GM12878 (cell line): ENCODE results near the gene EIF4E2. TPM values are rescaled to one million over a fixed set of nuclear protein-coding genes. Genes with fewer than 3 reads are reported as not detected.

ENCODE experiments used
- ATAC-seq: fragments of 200-7000 bp; cut with Tn5 transposase; 3 replicates; pipeline ENCODE4 v1.9.1; 2020; ENCODE audit warnings: mild to moderate bottlenecking, moderate library complexity
- BruUV-seq: library from RNA; stranded (reverse); fragments of 400-500 nt; replicated peaks from 2 replicates; lab custom pipeline; 2021; lab: Mats Ljungman, UMichigan
- CTCF ChIA-PET: fragments of 300-600 bp; sonication (Branson Sonifier 250); formaldehyde crosslinking; extraction: SDS; loops from one replicate; lab custom pipeline; 2021; ENCODE audit warnings: inconsistent platforms; lab: Yijun Ruan, JAX
- POLR2A ChIA-PET: fragments of 350-600 bp; formaldehyde crosslinking; extraction: SDS; loops from one replicate; lab custom pipeline; 2021; ENCODE audit warnings: inconsistent platforms; lab: Charles Lee
- RAD21 ChIA-PET: fragments of 300-600 bp; sonication (Branson Sonifier 250); formaldehyde crosslinking; loops from one replicate; lab custom pipeline; 2023; ENCODE audit warnings: antibody characterized with exemption; ENCODE audit not compliant: unreplicated experiment; lab: Charles Lee
- SMC1A ChIA-PET: fragments of 300-600 bp; sonication (Branson Sonifier 250); formaldehyde crosslinking; loops from one replicate; lab custom pipeline; 2023; ENCODE audit not compliant: unreplicated experiment, uncharacterized antibody; lab: Charles Lee
- DNase-seq: peaks from one replicate; pipeline ENCODE4 v3.0.0-alpha.2; 2011; ENCODE audit warnings: low read depth, low spot score
- FAIRE-seq: peaks from 3 replicates; lab custom pipeline; 2011; peaks lifted over from hg19 to GRCh38; lab: Jason Lieb, UNC
- H2AFZ ChIP-seq: 2 replicates; pipeline ENCODE4 v1.6.0; 2011; ENCODE audit warnings: low read depth, low read length, control low read depth; ENCODE audit not compliant: control insufficient read depth
- H3K27ac ChIP-seq: 2 replicates; pipeline ENCODE4 v1.5.1; 2011; ENCODE audit warnings: control low read depth; ENCODE audit not compliant: control insufficient read depth, insufficient read depth
- H3K27me3 ChIP-seq, 2 experiments: replicated peaks in 1 of 2; 2 replicates each; pipeline versions ENCODE4 v1.6.0 to v1.6.1; 2011; ENCODE audit warnings: low read length in 1 of 2; ENCODE audit not compliant: control insufficient read depth in 2 of 2, insufficient read depth in 2 of 2
- H3K36me3 ChIP-seq, 2 experiments: 2 replicates each; pipeline ENCODE4 v1.5.1; 2011; ENCODE audit warnings: low read length in 1 of 2; ENCODE audit not compliant: control insufficient read depth in 2 of 2, insufficient read depth in 2 of 2
- H3K4me1 ChIP-seq: 2 replicates; pipeline ENCODE4 v1.6.1; 2011; ENCODE audit warnings: mild to moderate bottlenecking, low read length, moderate library complexity, mixed read lengths; ENCODE audit not compliant: control insufficient read depth, insufficient read depth
- H3K4me2 ChIP-seq: 2 replicates; pipeline ENCODE4 v1.6.0; 2011; ENCODE audit warnings: control low read depth; ENCODE audit not compliant: control insufficient read depth, insufficient read depth
- H3K4me3 ChIP-seq: fragments of 200-600 bp; sonication (generic); 2 replicates; pipeline ENCODE4 v1.5.1; 2016
- H3K79me2 ChIP-seq: 2 replicates; pipeline ENCODE4 v1.6.0; 2011; ENCODE audit warnings: low read length; ENCODE audit not compliant: control insufficient read depth, insufficient read depth
- H3K9ac ChIP-seq: 2 replicates; pipeline ENCODE4 v1.8.0; 2011; ENCODE audit warnings: low read length, control low read depth, mixed read lengths; ENCODE audit not compliant: control insufficient read depth, insufficient read depth
- H3K9me3 ChIP-seq: replicated peaks from 3 replicates; pipeline ENCODE4 v1.5.1; 2011; ENCODE audit warnings: mild to moderate bottlenecking, low read length; ENCODE audit not compliant: control insufficient read depth, insufficient read depth
- H4K20me1 ChIP-seq: 2 replicates; pipeline ENCODE4 v1.6.0; 2011; ENCODE audit not compliant: control insufficient read depth, insufficient read depth
- ASH2L ChIP-seq: fragments of 300-600, 200-600 bp; sonication (generic); IDR thresholded peaks from 2 replicates; pipeline ENCODE4 v1.6.1; 2017; ENCODE audit warnings: low read depth, mild to moderate bottlenecking, borderline replicate concordance
- ATF7 ChIP-seq: fragments of 450-650 bp; IDR thresholded peaks from 2 replicates; pipeline ENCODE4 v1.6.1; 2016; ENCODE audit warnings: low read depth, mild to moderate bottlenecking
- CBFB ChIP-seq: IDR thresholded peaks from 2 replicates; pipeline ENCODE4 v1.6.1; 2016; ENCODE audit warnings: antibody characterized with exemption, low read depth
- CEBPB ChIP-seq, 2 experiments: fragments of 150-350 bp in 1 of 2; IDR thresholded peaks; 2 replicates each; pipeline ENCODE4 v1.6.1; 2012 to 2014; ENCODE audit warnings: low read depth in 2 of 2, low read length in 2 of 2, borderline replicate concordance in 1 of 2, inconsistent platforms in 1 of 2
- E4F1 ChIP-seq: fragments of 450-650 bp; IDR thresholded peaks from 2 replicates; pipeline ENCODE4 v1.6.1; 2018; ENCODE audit warnings: borderline replicate concordance, mild to moderate bottlenecking; ENCODE audit not compliant: partially characterized antibody
- EED ChIP-seq: sonication (generic); IDR thresholded peaks from 2 replicates; pipeline ENCODE4 v1.6.1; 2016; ENCODE audit warnings: antibody characterized with exemption, low read depth
- IRF4 ChIP-seq: IDR thresholded peaks from 2 replicates; pipeline ENCODE4 v1.6.1; 2011; ENCODE audit warnings: low read depth, low read length
- JUNB ChIP-seq: IDR thresholded peaks from 2 replicates; pipeline ENCODE4 v1.6.1; 2016; ENCODE audit warnings: antibody characterized with exemption, mild to moderate bottlenecking
- KDM1A ChIP-seq: fragments of 200-600 bp; sonication (generic); IDR thresholded peaks from 2 replicates; pipeline ENCODE4 v1.6.1; 2016; ENCODE audit warnings: borderline replicate concordance
- MEF2B ChIP-seq: fragments of 450-650 bp; IDR thresholded peaks from 2 replicates; pipeline ENCODE4 v1.6.1; 2018; ENCODE audit warnings: mild to moderate bottlenecking, moderate library complexity; ENCODE audit not compliant: partially characterized antibody, poor library complexity, severe bottlenecking
- NFIC ChIP-seq: IDR thresholded peaks from 2 replicates; pipeline ENCODE4 v1.6.1; 2012; ENCODE audit warnings: low read depth, mild to moderate bottlenecking, inconsistent platforms, low read length, moderate library complexity
- POLR2A ChIP-seq: IDR thresholded peaks from 2 replicates; pipeline ENCODE4 v1.6.1; 2011; ENCODE audit warnings: low read depth, mild to moderate bottlenecking, low read length
- SMAD5 ChIP-seq: IDR thresholded peaks from 2 replicates; pipeline ENCODE4 v1.6.1; 2016; ENCODE audit warnings: antibody characterized with exemption, low read depth
- SPI1 ChIP-seq: IDR thresholded peaks from 2 replicates; pipeline ENCODE4 v1.6.1; 2011; ENCODE audit warnings: low read depth, mild to moderate bottlenecking, low read length, moderate library complexity, borderline replicate concordance; ENCODE audit not compliant: insufficient read depth
- YBX1 ChIP-seq: fragments of 450-650 bp; IDR thresholded peaks from 2 replicates; pipeline ENCODE4 v1.6.1; 2016; ENCODE audit warnings: antibody characterized with exemption
- ZNF207 ChIP-seq: fragments of 450-650 bp; IDR thresholded peaks from 2 replicates; pipeline ENCODE4 v1.6.1; 2014; ENCODE audit warnings: antibody characterized with exemption, mild to moderate bottlenecking, borderline replicate concordance
- WGBS: methylation state at CpG from one replicate; pipeline ENCODE4 v1.1.6; 2016; ENCODE audit warnings: low lambda C conversion rate; ENCODE audit not compliant: insufficient replicate concordance, insufficient coverage; ENCODE audit errors: missing lambda C conversion rate; 5-methylcytosine and 5-hydroxymethylcytosine counted together
- in situ Hi-C: fragments of 300-500 bp; cut with MboI; formaldehyde crosslinking; loops from 9 replicates; pipeline ENCODE4 v1.14.3; 2018; ENCODE audit warnings: mixed read lengths
- intact Hi-C: fragments of 100-400 bp; cut with micrococcal nuclease; formaldehyde crosslinking; loops from one replicate; pipeline ENCODE4 v1.14.2; 2022; ENCODE audit not compliant: unreplicated experiment
- polyA plus RNA-seq, 11 experiments: library from polyadenylated mRNA; depleted of rRNA in 4 of 11; unstranded in 6 of 11; stranded (reverse) in 5 of 11; fragments of >200 nt; fragmentation: Nextera tagmentation in 4 of 11; fragmentation: Illumina TruSeq in 1 of 11; extraction: Ambion mirVana in 4 of 11; extraction: Trizol in 1 of 11; gene quantifications; 1 replicate in 1 of 11; 2 replicates in 10 of 11; pipeline versions ENCODE4 v1.2.1 to v1.2.3, GENCODE V29; 2011 to 2016; ENCODE audit warnings: inconsistent platforms in 2 of 11, missing spikeins in 2 of 11, low read depth in 1 of 11
- total RNA-seq, 4 experiments: library from RNA; depleted of rRNA in 3 of 4; stranded (reverse); fragments of >200 nt in 3 of 4; fragmentation: Illumina TruSeq in 1 of 4; extraction: Trizol in 1 of 4; gene quantifications; 2 replicates each; pipeline versions ENCODE4 v1.2.1 to v1.2.3, GENCODE V29; 2013 to 2021
- TF ChIP-seq, protein P1 (sequence below): fragments of 450-650 bp; IDR thresholded peaks from 2 replicates; pipeline ENCODE4 v1.6.1; 2017; ENCODE audit warnings: low read depth, mild to moderate bottlenecking, moderate library complexity
- TF ChIP-seq, protein P2 (sequence below): fragments of 450-650 bp; IDR thresholded peaks from 2 replicates; pipeline ENCODE4 v1.6.1; 2017; ENCODE audit warnings: mild to moderate bottlenecking, low read depth, inconsistent platforms; ENCODE audit not compliant: poor library complexity, severe bottlenecking

Gene EIF4E2
- total and polyA plus RNA-seq, 10 of the 15 experiments (the other 5 are each of a cell fraction or from before 2014, with no cell fraction given): 56.1 to 158 (median 110) TPM

DNA sequence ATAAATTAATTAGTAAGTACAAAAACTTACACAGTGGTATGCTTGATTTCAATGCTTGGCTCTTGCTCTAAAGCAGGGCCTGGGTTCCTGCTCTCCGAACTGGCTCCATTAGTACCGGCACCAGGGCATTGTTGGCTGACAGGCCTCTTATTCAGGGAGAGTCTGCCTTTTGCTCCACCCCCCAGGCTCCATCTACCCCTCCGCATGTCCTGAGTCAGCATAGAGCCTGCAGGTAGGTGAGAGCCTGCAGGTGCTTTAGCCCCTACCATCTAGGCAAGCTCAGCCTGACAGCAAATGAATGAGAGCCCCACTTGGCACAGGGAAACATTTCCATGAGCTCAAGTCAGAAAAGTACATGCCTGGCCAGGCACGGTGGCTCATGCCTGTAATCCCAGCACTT is 47.8 kb downstream of the EIF4E2 start:
- BruUV-seq: no TSS peak
- ATAC-seq: no peak
- TF ChIP-seq EED (no peak), JUNB (no peak), ATF7 (no peak), SPI1 (no peak), MEF2B (no peak), CEBPB (IDR thresholded peaks at IDR 0.05; ENCODE audit: borderline replicate concordance in 1 of 2, low read depth in 2 of 2, low read length in 2 of 2) (no peak), CBFB (no peak), SMAD5 (no peak), POLR2A (no peak), E4F1 (no peak), NFIC (no peak), IRF4 (no peak), YBX1 (no peak), ASH2L (no peak), KDM1A (no peak), ZNF207 (no peak)
- TF ChIP-seq, protein P1, sequence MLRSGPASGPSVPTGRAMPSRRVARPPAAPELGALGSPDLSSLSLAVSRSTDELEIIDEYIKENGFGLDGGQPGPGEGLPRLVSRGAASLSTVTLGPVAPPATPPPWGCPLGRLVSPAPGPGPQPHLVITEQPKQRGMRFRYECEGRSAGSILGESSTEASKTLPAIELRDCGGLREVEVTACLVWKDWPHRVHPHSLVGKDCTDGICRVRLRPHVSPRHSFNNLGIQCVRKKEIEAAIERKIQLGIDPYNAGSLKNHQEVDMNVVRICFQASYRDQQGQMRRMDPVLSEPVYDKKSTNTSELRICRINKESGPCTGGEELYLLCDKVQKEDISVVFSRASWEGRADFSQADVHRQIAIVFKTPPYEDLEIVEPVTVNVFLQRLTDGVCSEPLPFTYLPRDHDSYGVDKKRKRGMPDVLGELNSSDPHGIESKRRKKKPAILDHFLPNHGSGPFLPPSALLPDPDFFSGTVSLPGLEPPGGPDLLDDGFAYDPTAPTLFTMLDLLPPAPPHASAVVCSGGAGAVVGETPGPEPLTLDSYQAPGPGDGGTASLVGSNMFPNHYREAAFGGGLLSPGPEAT: no peak
- TF ChIP-seq, protein P2, sequence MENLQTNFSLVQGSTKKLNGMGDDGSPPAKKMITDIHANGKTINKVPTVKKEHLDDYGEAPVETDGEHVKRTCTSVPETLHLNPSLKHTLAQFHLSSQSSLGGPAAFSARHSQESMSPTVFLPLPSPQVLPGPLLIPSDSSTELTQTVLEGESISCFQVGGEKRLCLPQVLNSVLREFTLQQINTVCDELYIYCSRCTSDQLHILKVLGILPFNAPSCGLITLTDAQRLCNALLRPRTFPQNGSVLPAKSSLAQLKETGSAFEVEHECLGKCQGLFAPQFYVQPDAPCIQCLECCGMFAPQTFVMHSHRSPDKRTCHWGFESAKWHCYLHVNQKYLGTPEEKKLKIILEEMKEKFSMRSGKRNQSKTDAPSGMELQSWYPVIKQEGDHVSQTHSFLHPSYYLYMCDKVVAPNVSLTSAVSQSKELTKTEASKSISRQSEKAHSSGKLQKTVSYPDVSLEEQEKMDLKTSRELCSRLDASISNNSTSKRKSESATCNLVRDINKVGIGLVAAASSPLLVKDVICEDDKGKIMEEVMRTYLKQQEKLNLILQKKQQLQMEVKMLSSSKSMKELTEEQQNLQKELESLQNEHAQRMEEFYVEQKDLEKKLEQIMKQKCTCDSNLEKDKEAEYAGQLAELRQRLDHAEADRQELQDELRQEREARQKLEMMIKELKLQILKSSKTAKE: no peak
- TF ChIP-seq, all 136 proteins: peak for 0
- POLR2A ChIA-PET: no interaction called here
- no peaks in the 10 kb centered on the region for H3K27me3 ChIP-seq
- RAD21 ChIA-PET: no interaction called here
- in situ Hi-C loops (no loop called here), intact Hi-C loops (no loop called here)
- H3K4me2 ChIP-seq: no peak overlapping the region
- no peaks in the 10 kb centered on the region for H3K36me3 ChIP-seq
- no peak for FAIRE-seq
- H3K9me3 ChIP-seq: no peaks in the 10 kb centered on the region
- no peak for DNase-seq
- no peak overlapping the region for H2AFZ ChIP-seq
- no peaks in the 10 kb centered on the region for H3K4me1 ChIP-seq
- WGBS: 54% methylated on average over 4 of the region's 4 CpGs
- H3K4me3 ChIP-seq: no peak overlapping the region
- no peaks in the 10 kb centered on the region for H4K20me1 ChIP-seq
- no peak overlapping the region for H3K9ac ChIP-seq
- H3K79me2 ChIP-seq: no peaks in the 10 kb centered on the region
- CTCF ChIA-PET: interaction anchor here (1.2 kb wide), 1 partner anchor 456 kb away, joined by 3 read pairs; no protein-coding TSS in a partner anchor
- SMC1A ChIA-PET: no interaction called here
- H3K27ac ChIP-seq: no peak overlapping the region
